CD4-positive, alpha-beta T cell treated with Interleukin-17A for 1 hour (primary cell): ENCODE measurements around the gene ALDH1L1.

Experiments
- DNase-seq: peaks from one replicate; pipeline ENCODE4 v3.0.0-alpha.2; 2020

The ALDH1L1 gene

DNA sequence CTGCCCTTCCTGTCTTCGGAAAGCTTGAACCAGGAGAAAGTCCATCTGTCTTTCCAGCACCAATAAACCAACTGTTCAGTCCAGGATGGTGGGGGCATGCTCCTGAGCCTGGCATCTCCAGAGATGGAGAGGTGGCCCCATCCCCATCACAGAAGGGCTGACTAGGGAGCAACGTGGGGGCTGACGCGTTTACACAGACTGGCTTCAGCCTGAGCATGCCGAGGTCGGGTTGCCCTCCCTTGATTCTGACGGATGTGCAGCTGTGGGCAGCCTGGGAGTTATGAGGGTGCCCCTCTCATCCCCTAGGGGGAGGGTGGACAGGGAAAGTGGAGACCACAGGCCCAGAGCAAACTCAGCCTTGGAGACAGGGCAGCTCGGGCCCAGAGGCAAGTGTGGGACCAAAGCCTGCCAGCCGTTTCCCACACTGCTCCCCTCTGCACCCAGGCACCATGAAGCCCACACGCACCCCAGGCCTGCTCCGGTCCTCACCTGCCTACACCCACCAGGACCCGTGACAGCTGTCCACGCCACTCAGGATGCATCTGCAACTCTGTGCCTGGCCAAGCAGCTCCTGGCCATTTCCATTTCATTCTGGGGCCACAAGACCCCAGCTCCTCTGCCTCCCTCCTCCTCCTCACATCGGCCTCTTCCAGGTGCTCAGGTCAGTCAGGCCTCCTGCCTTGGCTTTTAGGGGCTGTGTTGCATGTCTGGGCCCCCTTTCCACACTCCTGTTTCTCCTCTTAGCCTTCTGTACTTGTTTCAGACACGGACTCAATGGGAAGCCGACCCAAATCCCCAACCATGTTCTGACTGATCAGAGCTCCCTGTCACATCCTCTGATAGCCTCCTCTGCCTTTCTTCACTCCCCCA is 48.3 kb downstream of the ALDH1L1 start:
- DNase-seq, result no peak

DNA sequence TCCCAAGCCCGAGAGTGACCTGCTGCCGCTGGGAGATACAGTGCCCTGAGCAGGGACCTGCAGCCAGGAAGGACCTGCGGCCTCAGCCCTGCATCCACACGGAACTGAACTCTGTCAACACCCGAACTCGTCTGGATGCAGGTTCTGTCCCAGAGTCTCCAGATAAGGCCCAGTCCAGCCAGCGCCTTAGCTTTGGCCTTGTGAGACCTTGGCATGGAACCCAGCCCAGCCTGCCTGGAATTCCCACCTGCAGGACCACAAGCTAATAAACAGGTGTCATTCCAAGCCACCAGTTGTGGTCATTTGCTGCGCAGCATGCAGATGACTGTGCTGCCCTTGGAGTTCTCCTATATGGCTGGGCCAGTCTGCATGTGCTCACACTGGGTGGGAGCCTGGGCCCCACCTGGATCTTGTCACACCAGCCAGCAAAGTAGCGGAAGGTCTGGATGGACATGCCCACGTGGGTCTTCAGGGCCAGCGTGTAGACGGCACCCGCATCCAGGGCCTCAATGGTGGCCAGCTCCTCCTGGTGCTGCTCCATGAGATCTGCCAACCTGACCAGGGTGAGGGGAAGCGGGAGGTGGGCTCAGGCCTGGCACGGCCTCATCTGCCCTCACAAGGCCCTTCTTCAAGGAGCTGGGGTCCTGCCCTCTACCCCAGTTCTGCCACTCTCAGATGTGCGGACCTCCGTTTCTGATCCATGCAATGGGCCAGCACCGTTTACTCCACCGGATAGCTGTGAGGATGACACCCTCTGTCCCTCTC is 49.2 kb downstream of the ALDH1L1 start:
- no peak for DNase-seq

DNA sequence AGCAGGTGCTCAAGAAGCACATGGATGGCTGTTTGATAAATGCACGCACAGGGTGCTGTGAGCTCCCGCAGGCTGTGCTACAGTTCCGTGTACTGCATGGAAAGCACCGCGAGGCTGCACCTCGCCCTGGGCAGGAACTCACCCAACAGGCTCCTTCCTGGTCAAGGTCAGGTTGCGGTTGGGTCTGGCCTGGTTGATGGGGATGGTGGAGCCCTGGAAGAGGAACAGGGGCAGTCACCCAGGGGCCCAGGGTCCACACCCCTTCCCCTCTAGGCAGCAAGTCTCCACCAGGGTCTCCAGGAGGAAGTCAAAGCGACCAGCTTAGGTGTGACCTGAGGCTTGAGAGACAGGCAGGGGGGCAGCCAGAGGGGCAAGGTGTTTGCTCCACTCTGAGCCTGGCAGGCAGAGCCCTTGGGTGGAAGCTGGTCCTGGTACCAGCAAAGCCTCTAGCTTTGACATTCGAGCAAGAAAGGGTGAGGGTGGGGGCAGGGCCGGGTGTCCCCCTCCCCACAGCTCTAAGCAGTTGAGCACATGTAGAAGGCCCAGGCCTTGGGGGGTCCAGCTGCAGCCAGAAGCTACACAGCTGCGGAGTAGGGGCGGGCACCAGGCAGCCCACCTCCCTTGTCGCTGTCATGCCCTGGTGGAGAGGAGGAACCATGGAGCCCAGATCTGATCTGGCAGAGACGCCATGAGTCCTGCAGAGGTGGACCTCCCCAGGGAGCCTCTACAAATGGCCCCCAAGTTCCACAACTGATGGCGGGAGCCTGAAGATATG is 50.1 kb downstream of the ALDH1L1 start:
- DNase-seq, result no peak

DNA sequence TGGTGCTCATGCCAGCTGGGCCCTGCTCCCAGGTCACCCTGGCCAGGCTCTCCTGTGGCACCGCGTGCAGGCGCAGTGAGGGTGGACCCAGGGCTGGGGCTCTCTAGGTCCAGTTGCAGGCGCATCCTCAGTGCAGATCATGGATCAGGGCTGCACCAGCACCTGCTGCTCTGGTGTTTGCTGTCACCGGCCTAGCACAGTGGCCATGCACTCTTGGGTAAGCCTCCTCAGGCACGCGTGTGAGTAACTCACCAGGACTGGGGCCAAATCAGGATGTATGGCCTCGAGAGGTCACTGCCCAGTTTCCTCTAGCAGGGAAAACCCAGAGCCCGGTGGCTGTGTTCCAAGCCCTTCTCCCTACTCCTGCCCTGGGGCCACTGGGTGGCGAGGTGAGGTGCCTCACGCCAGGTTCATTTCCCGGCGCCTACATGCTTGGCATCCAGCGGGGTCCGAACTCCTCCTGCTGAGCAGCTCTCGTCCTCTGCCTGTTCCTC is 50.9 kb downstream of the ALDH1L1 start:
- DNase-seq, result no peak

DNA sequence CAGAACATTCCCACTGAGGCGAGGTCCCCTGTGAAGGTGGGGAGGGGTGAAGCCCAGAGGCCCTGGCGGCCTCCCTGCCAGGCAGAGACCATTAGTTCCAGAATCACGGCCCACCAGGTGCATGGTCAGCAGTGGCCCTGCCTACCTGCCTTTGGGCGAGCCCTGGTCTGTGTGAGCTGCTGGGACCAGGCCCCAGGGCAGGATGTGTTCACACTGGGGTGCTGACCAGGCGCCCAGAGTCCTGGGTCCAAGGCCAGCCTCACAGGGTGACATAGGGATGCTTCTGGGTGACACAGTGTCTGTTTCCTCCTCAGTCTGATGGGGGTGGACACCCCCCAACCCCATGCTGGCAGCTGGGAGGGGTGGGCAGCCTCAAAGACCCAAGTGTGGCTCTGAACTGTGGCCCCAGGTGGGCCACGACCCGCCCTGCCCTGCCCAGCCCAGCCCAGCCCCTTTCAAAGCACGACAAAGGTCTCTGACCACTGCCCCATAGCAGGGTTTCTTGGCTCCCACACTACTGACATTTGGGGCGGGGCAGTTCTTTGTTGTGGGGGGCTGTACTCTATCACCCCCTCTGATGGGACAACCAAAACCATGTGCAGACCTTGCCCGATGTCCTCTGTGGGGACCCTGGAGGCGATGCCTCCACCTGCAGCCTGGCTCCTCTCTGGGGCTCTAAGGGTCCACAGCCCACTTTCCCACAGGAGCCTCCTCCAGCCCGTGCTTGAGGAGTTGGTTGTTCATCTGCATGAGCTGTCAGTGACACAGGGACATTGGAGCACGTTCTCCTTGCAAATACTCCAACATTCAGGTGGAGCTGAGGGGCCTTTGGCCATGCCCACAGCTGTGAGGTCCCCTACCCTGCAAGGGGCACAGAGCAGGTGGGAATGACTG is 51.6 kb downstream of the ALDH1L1 start:
- DNase-seq, result no peak

DNA sequence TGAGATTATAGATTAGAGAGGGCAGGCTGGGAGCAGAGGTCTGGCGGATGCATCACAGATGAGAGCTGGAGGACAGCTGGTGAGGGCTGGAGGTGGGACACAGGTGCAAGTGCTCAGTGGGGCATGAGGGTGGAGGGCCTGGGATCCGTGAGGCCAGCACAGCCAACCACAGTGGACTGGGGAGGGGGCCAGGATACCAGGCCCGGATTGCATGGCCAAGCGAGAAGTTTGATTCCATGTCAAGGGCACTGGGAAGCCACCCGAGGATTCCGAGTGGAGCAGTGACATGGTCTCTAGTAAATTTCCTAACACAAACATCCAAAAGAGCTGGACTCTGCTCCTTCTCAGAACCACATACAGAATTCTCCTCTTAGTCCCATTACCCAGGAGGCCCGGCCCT is 52.5 kb downstream of the ALDH1L1 start:
- DNase-seq, result no peak

DNA sequence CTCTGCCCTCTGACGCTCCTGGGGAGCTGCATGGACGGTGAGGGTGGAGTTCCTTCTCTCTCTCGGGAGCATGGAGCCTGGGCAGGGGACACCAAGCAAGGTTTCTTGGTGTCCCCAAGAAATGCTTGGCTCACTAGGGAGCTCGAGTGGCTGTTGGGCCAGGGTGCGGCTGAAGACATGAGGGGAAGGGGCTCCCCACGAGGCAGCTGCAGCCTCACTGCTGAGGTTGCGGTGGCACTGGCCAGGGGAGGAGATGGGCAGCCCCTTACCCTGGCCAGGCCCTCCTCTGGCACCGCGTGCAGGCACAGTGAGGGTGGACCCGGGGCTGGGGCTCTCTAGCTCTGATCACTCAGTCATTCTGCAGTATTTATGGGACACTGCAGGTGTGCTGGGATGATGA is 52.9 kb downstream of the ALDH1L1 start:
- no peak for DNase-seq

DNA sequence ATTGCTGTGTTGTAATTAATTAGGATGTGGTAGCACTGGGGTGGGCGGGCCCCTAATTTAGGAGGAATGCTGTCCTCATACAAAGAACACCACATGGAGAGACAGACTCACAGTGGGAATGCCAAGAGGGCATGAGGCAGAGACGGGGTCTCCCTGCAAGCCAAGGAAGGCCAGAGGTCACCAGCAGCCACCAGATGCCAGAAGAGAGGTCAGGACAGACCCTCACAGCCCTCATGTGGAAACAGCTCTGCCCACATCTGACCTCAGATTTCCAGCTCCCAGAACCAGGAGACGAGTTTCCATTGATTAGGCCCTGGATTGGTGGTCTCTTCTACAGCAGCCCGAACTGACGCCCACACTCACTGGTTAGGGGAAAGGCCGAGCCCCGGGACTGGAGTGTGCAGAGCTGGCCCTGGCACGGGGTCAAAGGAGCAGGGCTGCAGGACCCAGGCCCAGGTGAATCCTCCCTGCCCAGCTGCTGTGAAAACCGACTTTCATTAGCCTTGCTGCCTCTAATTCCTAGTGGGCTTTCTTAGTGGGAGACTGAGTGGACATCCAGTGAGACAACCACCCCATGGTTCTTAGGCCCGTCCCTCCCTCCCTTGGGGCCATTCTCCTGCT is 53.5 kb downstream of the ALDH1L1 start:
- no peak for DNase-seq

DNA sequence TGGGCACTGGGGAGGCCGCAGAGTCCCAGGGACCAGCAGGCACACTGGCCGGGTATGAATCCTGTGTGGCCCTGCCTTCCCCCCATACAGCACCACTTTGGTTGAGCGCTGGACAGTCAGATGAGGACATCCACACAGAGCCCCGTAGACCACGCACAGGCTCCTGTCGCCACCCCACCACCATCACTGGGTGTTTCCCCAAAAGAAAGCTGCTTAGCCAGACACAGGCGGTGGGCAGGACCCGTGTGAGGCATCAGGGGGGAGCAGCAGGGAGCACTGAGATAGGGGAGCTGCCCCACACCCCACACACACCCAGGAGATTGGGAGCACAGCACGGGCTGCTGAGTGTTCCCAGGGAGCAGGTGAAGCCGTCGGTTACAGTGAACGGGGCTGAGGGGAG is 54.1 kb downstream of the ALDH1L1 start:
- DNase-seq, result no peak

DNA sequence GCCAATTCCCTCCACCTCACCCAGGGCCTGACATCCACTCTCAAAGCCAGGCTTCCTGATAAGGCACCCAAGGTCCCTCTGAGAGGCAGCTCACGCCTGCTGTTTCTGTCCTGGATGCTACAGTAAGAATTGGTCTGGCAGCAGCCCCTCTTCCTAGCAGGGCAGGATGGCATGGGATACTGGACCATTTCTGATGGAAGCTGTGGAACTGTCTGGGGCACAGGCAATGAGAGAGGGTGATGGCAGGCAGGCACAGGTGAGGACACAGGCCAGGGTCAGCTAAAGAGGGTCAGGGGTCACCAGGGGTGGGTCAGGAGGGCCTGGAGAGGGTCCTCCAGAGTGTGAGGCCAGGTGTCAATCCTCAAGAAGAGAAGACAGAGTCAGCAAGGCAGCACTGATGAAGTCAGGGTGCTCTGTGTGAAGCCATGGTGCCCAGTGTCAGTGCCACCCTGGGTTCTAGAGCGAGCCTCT is 54.6 kb downstream of the ALDH1L1 start:
- no peak for DNase-seq

DNA sequence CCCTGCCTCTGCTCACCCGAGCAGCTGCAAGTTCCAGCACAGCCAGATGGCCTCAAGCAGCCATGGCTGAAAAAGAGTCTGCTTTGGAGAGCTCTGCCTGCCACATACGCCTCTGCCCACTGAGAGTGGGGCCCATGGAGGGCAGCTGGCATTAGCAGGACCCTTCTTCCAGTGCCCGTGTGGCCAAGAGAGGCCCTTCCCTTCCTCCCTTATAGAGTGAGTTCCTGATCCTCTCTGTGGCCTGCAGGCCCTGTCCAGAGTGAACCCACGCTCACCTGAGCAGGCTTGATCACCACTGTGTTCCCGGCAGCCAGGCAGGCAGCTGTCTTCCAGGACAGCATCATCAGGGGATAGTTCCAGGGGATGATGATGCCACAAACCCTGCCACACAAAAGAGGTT is 55.0 kb downstream of the ALDH1L1 start:
- no peak for DNase-seq

DNA sequence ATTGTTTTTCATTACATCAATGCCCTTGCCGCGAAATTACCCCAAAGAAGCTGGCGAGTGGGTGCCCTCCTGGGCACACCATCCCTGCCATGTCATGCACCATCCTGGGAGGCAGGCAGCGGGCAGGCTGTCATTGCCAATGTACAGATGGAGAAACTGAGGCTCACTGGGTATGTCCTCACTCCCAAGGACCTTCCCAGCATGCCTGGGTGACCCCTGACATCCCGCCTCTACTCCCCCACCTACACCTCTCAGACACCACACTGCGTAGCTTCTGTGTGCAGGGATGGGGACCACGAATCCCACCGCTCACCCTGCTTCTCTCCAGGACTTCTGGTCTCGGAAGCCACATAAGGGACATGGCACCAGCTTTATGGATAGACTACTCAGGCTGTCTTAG is 55.5 kb downstream of the ALDH1L1 start:
- no peak for DNase-seq

DNA sequence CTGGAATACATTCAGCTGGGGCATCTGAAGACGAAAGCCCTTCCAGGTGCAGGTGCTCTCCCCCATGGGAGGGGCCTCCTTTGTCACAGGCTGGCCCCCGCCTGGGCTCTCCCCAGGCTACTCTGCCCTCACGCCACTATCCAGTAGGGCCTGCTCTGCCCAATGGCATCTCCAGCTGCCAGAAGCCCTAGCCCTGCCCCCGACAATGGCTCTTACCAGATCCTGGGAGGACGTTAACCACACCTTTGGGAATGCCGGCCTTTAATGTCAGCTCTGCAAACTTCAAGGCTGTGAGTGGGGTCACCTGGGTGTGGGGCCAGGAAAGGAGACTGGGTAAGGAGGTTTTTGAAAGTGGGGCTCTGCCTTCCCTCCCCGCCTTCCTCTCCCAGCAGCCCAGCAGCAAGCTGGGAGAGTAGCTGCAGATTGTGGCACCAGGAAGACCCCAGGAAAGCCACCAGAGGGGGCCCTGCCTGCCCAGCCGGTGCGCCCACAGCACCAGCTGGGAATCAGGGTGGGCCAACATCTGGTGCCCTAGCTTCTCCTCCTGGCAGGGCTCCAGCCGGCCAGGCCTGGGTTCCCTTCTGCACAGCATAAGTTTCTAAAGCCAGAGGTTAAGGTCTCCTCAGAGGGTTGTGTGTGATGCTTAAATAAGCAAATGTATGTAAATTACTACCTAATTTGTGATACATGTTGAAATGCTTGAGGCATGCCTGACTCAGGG is 56.1 kb downstream of the ALDH1L1 start:
- no peak for DNase-seq

DNA sequence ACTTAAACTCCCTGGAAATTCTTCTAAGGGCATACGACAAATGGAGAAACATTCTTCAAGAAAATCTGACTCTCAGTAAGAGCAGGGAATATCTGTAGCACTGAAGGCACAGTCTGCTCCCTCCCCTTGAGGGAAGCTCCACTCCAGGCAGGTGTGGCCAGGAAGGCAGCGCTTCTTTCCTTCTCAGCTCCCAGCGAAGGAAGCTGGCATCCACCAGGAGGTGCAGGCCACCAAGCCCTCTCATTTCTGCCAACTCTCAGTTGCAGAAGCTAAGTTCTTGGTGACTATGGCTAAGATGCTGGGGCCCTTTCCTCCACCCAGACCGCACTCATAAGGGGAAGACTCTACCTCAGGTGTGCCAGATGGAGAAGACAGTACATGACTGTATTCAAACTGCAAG is 58.8 kb downstream of the ALDH1L1 start:
- DNase-seq, result no peak

DNA sequence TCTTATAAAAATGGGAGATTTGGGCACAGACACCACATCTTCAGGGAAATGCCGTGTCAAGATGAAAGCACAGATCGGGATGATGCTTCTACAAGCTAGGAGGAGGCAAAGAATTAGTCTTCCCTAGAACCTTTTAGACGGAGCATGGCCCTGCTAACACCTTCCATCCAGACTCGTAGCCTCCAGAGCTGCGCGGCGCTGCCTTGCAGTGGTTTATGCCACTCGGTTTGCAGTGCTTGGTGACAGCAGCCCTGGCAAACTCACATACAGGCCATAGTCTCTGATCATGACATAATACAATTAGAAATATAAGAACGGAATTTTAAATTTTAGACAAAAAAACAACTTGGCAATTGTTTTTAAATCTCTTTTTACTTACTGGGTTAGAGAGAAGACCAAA is 59.3 kb downstream of the ALDH1L1 start:
- DNase-seq, result no peak

DNA sequence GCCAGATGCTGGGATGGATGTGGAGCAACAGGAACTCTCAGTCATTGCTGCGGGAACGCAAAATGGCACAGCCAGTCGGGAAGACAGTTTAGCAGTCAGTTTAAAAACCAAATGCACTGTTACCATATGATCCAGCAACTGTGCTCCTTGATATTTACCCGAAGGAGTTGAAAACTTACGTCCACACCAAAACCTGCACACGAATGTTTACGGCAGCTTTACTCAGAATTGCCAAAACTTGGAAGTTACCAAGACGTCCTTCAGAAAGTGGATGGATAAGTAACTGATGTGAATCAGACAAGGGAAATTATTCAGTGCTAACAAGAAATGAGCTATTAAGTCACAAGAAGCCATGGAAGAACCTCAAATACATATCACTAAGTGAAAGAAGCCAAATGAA is 60.4 kb downstream of the ALDH1L1 start:
- no peak for DNase-seq

DNA sequence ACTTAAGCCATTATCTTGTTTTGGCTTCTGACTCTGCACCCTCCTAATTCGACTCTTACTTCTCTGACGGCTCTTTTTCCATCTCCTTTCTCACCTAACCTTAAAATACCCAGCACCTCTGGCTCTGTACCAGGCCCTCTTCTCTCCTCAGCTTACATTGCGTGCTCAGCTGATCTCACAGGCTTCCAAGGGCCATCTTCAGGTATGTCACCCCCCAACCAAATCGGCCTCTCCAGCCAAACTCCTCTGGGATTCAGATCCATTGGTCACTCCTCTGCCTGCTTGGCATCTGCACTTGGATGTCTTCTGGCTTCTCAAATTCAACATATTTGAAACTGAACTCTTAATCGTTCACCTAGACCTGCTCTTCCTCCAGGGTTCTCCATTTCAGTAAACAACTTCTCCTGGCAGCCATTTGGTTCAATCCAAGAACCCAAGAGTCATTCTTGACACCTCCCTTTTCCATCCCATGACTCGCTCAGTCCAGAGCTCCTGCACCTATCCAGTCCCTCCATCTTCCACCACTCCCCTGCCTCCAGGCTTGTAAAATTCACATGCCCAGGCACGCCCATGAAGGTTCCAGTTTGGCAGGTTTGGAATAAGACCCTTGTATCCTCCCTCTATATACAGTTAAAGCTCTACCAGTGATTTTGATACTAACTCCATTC is 61.2 kb downstream of the ALDH1L1 start:
- no peak for DNase-seq

DNA sequence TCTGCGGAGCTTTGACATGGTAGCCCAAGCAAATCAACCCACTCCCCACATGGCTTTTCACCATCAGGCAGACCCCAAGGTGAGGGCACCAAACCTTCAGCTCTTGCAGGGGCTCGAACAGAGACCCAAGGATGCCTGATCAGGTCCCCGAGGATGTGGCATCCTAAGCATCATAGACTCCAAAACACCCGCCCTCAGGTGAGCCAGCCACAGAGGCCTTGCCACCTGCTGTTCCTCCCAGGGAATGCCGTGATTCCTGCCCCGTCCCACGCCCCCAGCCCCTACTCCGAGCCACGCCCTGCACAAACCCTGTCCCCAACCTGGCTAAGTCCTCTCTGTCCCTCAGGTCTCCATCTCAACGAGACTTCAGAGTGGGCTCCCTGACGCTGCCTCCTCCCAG is 61.8 kb downstream of the ALDH1L1 start:
- no peak for DNase-seq

DNA sequence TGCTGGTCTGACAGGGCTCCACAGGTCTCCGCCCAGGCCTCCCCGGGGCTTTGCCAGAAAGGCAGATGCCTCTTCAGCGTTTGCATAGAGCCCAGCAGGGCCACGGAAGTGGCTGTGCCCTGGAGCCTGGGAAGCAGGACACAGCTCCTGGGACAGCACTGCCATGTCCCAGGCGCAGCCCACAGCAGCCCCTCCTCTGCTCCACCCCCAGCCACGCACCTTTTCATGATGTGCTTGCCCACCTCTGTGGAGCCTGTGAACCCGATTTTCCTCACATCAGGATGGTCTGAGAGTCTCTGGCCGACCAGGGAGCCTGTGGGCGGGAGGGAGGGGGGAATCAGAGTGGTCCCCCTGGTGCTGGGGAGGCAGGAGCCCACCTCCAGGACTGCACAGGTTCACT is 62.6 kb downstream of the ALDH1L1 start:
- DNase-seq, result no peak

DNA sequence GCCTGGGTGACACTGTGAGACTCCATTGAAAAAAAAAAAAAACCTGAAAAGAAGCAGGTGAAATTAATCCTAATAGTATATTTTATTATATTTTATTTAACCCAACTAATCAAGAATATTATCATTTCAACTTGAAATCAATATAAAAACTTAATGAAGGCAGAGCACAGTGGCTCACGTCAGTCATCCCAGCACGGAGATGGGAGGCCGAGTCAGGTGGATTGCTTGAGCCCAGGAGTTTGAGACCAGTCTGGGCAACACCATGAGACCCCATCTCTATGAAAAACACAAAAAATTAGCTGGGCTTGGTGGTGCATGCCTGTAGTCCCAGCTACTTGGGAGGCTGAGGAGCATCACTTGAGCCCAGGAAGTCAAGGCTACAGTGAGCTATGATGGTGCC is 63.2 kb downstream of the ALDH1L1 start:
- DNase-seq, result no peak
